Astrocyte (in vitro differentiated cells and primary cell): Measurements from ENCODE around the gene MRPS18A. TPM values are rescaled to one million over a fixed set of nuclear protein-coding genes. Genes with fewer than 3 reads are reported as not detected.

ENCODE experiments used
- DNase-seq: peaks from one replicate; pipeline ENCODE4 v3.0.0-alpha.2; 2010; ENCODE audit warnings: low read depth
- FAIRE-seq: peaks from 2 replicates; lab custom pipeline; 2011; peaks lifted over from hg19 to GRCh38; lab: Jason Lieb, UNC
- H2AFZ ChIP-seq: 2 replicates; pipeline ENCODE4 v1.6.0; 2012; ENCODE audit warnings: low read depth, low read length, inconsistent platforms
- H3K27ac ChIP-seq: 2 replicates; pipeline ENCODE4 v1.5.1; 2011; ENCODE audit warnings: low read depth, low read length, inconsistent platforms
- H3K27me3 ChIP-seq: 2 replicates; pipeline ENCODE4 v1.6.0; 2011; ENCODE audit warnings: low read length, inconsistent platforms; ENCODE audit not compliant: insufficient read depth
- H3K36me3 ChIP-seq: 2 replicates; pipeline ENCODE4 v1.5.1; 2011; ENCODE audit warnings: low read length, inconsistent platforms; ENCODE audit not compliant: insufficient read depth
- H3K4me1 ChIP-seq: 2 replicates; pipeline ENCODE4 v1.5.1; 2011; ENCODE audit warnings: low read length, inconsistent platforms; ENCODE audit not compliant: insufficient read depth
- H3K4me2 ChIP-seq: 2 replicates; pipeline ENCODE4 v1.6.0; 2012; ENCODE audit warnings: low read length, inconsistent platforms
- H3K4me3 ChIP-seq: 2 replicates; pipeline ENCODE4 v1.5.1; 2011; ENCODE audit warnings: low read depth, mild to moderate bottlenecking, low read length, inconsistent platforms; ENCODE audit not compliant: insufficient read depth
- H3K79me2 ChIP-seq: 2 replicates; pipeline ENCODE4 v1.6.0; 2012; ENCODE audit warnings: mild to moderate bottlenecking, low read length, inconsistent platforms; ENCODE audit not compliant: insufficient read depth
- H3K9ac ChIP-seq: 2 replicates; pipeline ENCODE4 v1.6.0; 2012; ENCODE audit warnings: mild to moderate bottlenecking, low read length, inconsistent platforms
- H3K9me3 ChIP-seq: 2 replicates; pipeline ENCODE4 v1.5.1; 2012; ENCODE audit warnings: low read depth, mild to moderate bottlenecking, low read length, inconsistent platforms; ENCODE audit not compliant: insufficient read depth
- H4K20me1 ChIP-seq: 2 replicates; pipeline ENCODE4 v1.6.0; 2012; ENCODE audit warnings: low read length, inconsistent platforms; ENCODE audit not compliant: insufficient read depth
- H3K27ac Mint-ChIP-seq: one replicate; pipeline ENCODE4 v1.8.0; 2021; ENCODE audit warnings: mild to moderate bottlenecking, mixed read lengths; ENCODE audit not compliant: unreplicated experiment
- H3K27me3 Mint-ChIP-seq: one replicate; pipeline ENCODE4 v1.8.0; 2021; ENCODE audit warnings: low read depth, mixed read lengths; ENCODE audit not compliant: unreplicated experiment
- H3K36me3 Mint-ChIP-seq: one replicate; pipeline ENCODE4 v1.8.0; 2021; ENCODE audit warnings: low read depth, mixed read lengths; ENCODE audit not compliant: unreplicated experiment
- H3K4me1 Mint-ChIP-seq: one replicate; pipeline ENCODE4 v1.8.0; 2021; ENCODE audit warnings: low read depth, mixed read lengths; ENCODE audit not compliant: unreplicated experiment
- H3K4me3 Mint-ChIP-seq: one replicate; pipeline ENCODE4 v1.8.0; 2021; ENCODE audit warnings: mild to moderate bottlenecking, moderate library complexity, mixed read lengths; ENCODE audit not compliant: unreplicated experiment
- H3K9me3 Mint-ChIP-seq: one replicate; pipeline ENCODE4 v1.8.0; 2021; ENCODE audit warnings: mild to moderate bottlenecking, mixed read lengths; ENCODE audit not compliant: unreplicated experiment
- CTCF ChIP-seq: IDR thresholded peaks from 2 replicates; pipeline ENCODE4 v1.5.1; 2011; ENCODE audit warnings: low read depth, mild to moderate bottlenecking, inconsistent platforms, low read length, moderate library complexity; ENCODE audit not compliant: insufficient read depth
- EZH2 ChIP-seq: IDR thresholded peaks from 2 replicates; pipeline ENCODE4 v1.6.1; 2012; ENCODE audit warnings: mild to moderate bottlenecking, low read length, inconsistent platforms; ENCODE audit not compliant: insufficient read depth
- total RNA-seq: library from RNA; stranded (reverse); gene quantifications from 2 replicates; pipeline ENCODE4 v1.2.1, GENCODE V29; 2021

MRPS18A gene
- total RNA-seq, 1 donor from 2014 or later, result 33.5 TPM

- no peaks in the 10 kb centered on the region for H4K20me1 ChIP-seq
- H3K4me1 ChIP-seq, result peaks cover 3% of the 10 kb centered on the region
- H3K27me3 ChIP-seq, result no peaks in the 10 kb centered on the region
- no peak overlapping the region for H3K4me2 ChIP-seq
- H3K4me3 ChIP-seq, result no peak overlapping the region
- H3K79me2 ChIP-seq, result no peaks in the 10 kb centered on the region
- no peak overlapping the region for H3K27ac ChIP-seq
- Mint-ChIP-seq H3K9me3 (no peaks in the 10 kb centered on the region), H3K36me3 (peaks cover 3% of the 10 kb centered on the region), H3K27ac (no peak overlapping the region), H3K27me3 (no peaks in the 10 kb centered on the region), H3K4me1 (no peaks in the 10 kb centered on the region), H3K4me3 (no peak overlapping the region)
- no peak overlapping the region for H3K9ac ChIP-seq
- DNase-seq, result no peak
- no peak for FAIRE-seq
- TF ChIP-seq CTCF (no peak), EZH2 (no peak)
- no peak overlapping the region for H2AFZ ChIP-seq
- no peaks in the 10 kb centered on the region for H3K36me3 ChIP-seq
- no peaks in the 10 kb centered on the region for H3K9me3 ChIP-seq
These were observed 40.0 kb downstream of the MRPS18A start for GRCh38 chr6:43647613-43648012.

- Mint-ChIP-seq H3K4me3 (peak overlapping the region; percentile 81), H3K4me1 (peaks cover under 1% of the 10 kb centered on the region), H3K36me3 (peaks cover 8% of the 10 kb centered on the region), H3K27ac (peak overlapping the region; percentile 27), H3K27me3 (no peaks in the 10 kb centered on the region), H3K9me3 (no peaks in the 10 kb centered on the region)
- Histone ChIP-seq H4K20me1 (peaks cover 18% of the 10 kb centered on the region), H3K4me1 (peaks cover 3% of the 10 kb centered on the region), H3K4me3 (peak overlapping the region; percentile 42), H3K27me3 (no peaks in the 10 kb centered on the region), H3K9ac (peak overlapping the region; percentile 13), H3K4me2 (peak overlapping the region; percentile 82), H3K9me3 (no peaks in the 10 kb centered on the region), H3K79me2 (peaks cover 8% of the 10 kb centered on the region), H3K36me3 (peaks cover 6% of the 10 kb centered on the region), H3K27ac (no peak overlapping the region), H2AFZ (peak overlapping the region; percentile 62)
- FAIRE-seq (no peak), DNase-seq (no peak)
- no peak for TF ChIP-seq EZH2
- TF ChIP-seq CTCF, result no peak
These were observed 42.0 kb downstream of the MRPS18A start for GRCh38 chr6:43645613-43645964.

GRCh38 chr6:43644940-43645612 is 42.5 kb downstream of the MRPS18A start, which contains the start of gene RSPH9:
RSPH9 (plus strand) TSS chr6:43645036; CDS start chr6:43645099, 63 bp downstream.
- Histone ChIP-seq H3K4me1 (peaks cover 3% of the 10 kb centered on the region), H3K4me2 (peak within 1 kb of the TSS; percentile 82), H3K27me3 (no peaks in the 10 kb centered on the region), H3K79me2 (peaks cover 13% of the 10 kb centered on the region), H3K4me3 (peak within 1 kb of the TSS; percentile 49), H4K20me1 (peaks cover 23% of the 10 kb centered on the region), H3K9ac (peak within 1 kb of the TSS; percentile 13), H3K27ac (no peak within 1 kb of the TSS), H2AFZ (peak within 1 kb of the TSS; percentile 86), H3K36me3 (peaks cover 11% of the 10 kb centered on the region), H3K9me3 (no peaks in the 10 kb centered on the region)
- H3K36me3 Mint-ChIP-seq, result peaks cover 14% of the 10 kb centered on the region
- H3K4me3 Mint-ChIP-seq, result peak within 1 kb of the TSS; percentile 81
- DNase-seq (peak; percentile 55), FAIRE-seq (no peak)
- no peaks in the 10 kb centered on the region for H3K9me3 Mint-ChIP-seq
- no peak for TF ChIP-seq CTCF
- no peak for TF ChIP-seq EZH2
- H3K4me1 Mint-ChIP-seq, result peaks cover 4% of the 10 kb centered on the region
- peak within 1 kb of the TSS; percentile 27 for H3K27ac Mint-ChIP-seq
- H3K27me3 Mint-ChIP-seq, result no peaks in the 10 kb centered on the region
